ENCODE measurements around the gene ANK2.

DNA sequence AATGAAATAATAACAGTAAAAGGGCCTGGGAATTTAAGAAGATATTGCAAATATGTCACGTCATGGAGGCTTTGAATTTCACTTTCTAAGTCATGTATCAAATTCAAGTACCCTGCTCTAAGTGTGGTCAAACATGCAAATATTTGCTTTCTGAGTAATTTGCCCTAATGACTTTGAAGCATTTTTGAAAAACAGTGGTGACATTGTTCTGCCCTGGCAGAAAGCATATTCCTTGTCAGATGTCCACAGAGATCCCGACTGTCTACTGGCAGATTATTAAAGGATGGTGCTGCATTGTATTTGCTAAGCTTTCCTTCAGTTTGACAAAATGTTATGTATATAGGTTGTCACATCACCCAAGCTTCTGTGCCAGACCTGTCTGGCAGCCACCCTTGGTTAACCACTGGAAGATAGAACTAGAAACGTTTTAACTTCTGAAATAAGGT is 92.5 kb downstream of the ANK2 start:
- TF ChIP-seq, protein P1, sequence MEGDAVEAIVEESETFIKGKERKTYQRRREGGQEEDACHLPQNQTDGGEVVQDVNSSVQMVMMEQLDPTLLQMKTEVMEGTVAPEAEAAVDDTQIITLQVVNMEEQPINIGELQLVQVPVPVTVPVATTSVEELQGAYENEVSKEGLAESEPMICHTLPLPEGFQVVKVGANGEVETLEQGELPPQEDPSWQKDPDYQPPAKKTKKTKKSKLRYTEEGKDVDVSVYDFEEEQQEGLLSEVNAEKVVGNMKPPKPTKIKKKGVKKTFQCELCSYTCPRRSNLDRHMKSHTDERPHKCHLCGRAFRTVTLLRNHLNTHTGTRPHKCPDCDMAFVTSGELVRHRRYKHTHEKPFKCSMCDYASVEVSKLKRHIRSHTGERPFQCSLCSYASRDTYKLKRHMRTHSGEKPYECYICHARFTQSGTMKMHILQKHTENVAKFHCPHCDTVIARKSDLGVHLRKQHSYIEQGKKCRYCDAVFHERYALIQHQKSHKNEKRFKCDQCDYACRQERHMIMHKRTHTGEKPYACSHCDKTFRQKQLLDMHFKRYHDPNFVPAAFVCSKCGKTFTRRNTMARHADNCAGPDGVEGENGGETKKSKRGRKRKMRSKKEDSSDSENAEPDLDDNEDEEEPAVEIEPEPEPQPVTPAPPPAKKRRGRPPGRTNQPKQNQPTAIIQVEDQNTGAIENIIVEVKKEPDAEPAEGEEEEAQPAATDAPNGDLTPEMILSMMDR (optimal IDR thresholded peaks at IDR 0.05 in 1 of 3, IDR thresholded peaks at IDR 0.05 in 1 of 3, conservative IDR thresholded peaks at IDR 0.05 in 1 of 3; ENCODE audit: extremely low read depth in 1 of 3, insufficient read depth in 2 of 3, low read length in 3 of 3) = no peak
- no peak for TF ChIP-seq EZH2 (IDR thresholded peaks at IDR 0.05; ENCODE audit: low read length)
